GM23338 (cell line): ENCODE results near the gene LARGE1.

ENCODE experiments used
- CTCF ChIP-seq, 2 experiments: fragments of 200-600 bp in 1 of 2; sonication (generic) in 1 of 2; conservative IDR thresholded peaks; 2 replicates each; pipeline versions ENCODE4 v1.5.1 to v1.6.1; 2016 to 2017; ENCODE audit warnings: antibody characterized with exemption in 2 of 2, low read depth in 2 of 2, mild to moderate bottlenecking in 2 of 2, moderate library complexity in 1 of 2
- EZH2 ChIP-seq: fragments of 200-600 bp; sonication (generic); IDR thresholded peaks from one replicate; pipeline ENCODE4 v1.8.0; 2017; ENCODE audit warnings: antibody characterized with exemption, mild to moderate bottlenecking, low read depth; ENCODE audit not compliant: unreplicated experiment
- EZH2phosphoT487 ChIP-seq: fragments of 200-600 bp; sonication (generic); IDR thresholded peaks from one replicate; pipeline ENCODE4 v1.8.1; 2018; ENCODE audit warnings: antibody characterized with exemption; ENCODE audit not compliant: unreplicated experiment
- NANOG ChIP-seq: IDR thresholded peaks from 2 replicates; pipeline ENCODE4 v1.6.1; 2016; ENCODE audit warnings: antibody characterized with exemption, borderline replicate concordance
- POLR2AphosphoS5 ChIP-seq: IDR thresholded peaks from 2 replicates; pipeline ENCODE4 v1.6.1; 2016; ENCODE audit warnings: antibody characterized with exemption, low read depth
- REST ChIP-seq: IDR thresholded peaks from one replicate; pipeline ENCODE4 v1.6.1; 2018; ENCODE audit warnings: antibody characterized with exemption; ENCODE audit not compliant: unreplicated experiment
- STAT1 ChIP-seq: IDR thresholded peaks from one replicate; pipeline ENCODE4 v1.6.1; 2016; ENCODE audit warnings: antibody characterized with exemption; ENCODE audit not compliant: unreplicated experiment
- ZNF331 ChIP-seq: fragments of 250-450 bp; sonication (Bioruptor Pico); IDR thresholded peaks from 2 replicates; pipeline ENCODE4 v1.5.0; 2020; ENCODE audit warnings: low read depth, mild to moderate bottlenecking, moderate library complexity
- TF ChIP-seq, protein P1 (sequence below): fragments of 250-450 bp; sonication (Bioruptor Pico); IDR thresholded peaks from 2 replicates; pipeline ENCODE4 v1.5.0; 2020; ENCODE audit warnings: mild to moderate bottlenecking, moderate library complexity

DNA sequence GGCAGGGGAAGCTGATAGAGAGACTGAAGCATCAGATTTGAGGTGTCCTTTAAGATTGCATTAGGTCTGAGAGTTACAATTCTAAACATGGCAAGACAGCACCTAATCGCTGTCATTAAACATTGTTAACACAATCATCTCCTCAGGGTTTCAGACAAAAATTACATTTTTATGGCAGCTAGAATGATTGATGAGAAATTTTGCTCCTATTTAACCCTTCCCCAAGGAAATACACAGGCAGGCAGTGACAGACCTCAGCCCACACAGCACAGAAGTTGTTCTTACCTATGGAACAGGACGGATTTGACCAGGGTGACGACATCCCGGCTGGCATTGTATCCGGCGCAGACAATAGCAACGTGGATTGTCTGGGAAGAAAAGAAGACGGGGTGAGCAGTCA, 294.3 kb downstream of the LARGE1 start:
- TF ChIP-seq CTCF (conservative IDR thresholded peaks at IDR 0.05; ENCODE audit: low read depth in 2 of 2) (no peak), ZNF331 (no peak), REST (no peak), POLR2AphosphoS5 (no peak), STAT1 (no peak), EZH2 (no peak), EZH2phosphoT487 (no peak), NANOG (no peak)
- TF ChIP-seq, protein P1, sequence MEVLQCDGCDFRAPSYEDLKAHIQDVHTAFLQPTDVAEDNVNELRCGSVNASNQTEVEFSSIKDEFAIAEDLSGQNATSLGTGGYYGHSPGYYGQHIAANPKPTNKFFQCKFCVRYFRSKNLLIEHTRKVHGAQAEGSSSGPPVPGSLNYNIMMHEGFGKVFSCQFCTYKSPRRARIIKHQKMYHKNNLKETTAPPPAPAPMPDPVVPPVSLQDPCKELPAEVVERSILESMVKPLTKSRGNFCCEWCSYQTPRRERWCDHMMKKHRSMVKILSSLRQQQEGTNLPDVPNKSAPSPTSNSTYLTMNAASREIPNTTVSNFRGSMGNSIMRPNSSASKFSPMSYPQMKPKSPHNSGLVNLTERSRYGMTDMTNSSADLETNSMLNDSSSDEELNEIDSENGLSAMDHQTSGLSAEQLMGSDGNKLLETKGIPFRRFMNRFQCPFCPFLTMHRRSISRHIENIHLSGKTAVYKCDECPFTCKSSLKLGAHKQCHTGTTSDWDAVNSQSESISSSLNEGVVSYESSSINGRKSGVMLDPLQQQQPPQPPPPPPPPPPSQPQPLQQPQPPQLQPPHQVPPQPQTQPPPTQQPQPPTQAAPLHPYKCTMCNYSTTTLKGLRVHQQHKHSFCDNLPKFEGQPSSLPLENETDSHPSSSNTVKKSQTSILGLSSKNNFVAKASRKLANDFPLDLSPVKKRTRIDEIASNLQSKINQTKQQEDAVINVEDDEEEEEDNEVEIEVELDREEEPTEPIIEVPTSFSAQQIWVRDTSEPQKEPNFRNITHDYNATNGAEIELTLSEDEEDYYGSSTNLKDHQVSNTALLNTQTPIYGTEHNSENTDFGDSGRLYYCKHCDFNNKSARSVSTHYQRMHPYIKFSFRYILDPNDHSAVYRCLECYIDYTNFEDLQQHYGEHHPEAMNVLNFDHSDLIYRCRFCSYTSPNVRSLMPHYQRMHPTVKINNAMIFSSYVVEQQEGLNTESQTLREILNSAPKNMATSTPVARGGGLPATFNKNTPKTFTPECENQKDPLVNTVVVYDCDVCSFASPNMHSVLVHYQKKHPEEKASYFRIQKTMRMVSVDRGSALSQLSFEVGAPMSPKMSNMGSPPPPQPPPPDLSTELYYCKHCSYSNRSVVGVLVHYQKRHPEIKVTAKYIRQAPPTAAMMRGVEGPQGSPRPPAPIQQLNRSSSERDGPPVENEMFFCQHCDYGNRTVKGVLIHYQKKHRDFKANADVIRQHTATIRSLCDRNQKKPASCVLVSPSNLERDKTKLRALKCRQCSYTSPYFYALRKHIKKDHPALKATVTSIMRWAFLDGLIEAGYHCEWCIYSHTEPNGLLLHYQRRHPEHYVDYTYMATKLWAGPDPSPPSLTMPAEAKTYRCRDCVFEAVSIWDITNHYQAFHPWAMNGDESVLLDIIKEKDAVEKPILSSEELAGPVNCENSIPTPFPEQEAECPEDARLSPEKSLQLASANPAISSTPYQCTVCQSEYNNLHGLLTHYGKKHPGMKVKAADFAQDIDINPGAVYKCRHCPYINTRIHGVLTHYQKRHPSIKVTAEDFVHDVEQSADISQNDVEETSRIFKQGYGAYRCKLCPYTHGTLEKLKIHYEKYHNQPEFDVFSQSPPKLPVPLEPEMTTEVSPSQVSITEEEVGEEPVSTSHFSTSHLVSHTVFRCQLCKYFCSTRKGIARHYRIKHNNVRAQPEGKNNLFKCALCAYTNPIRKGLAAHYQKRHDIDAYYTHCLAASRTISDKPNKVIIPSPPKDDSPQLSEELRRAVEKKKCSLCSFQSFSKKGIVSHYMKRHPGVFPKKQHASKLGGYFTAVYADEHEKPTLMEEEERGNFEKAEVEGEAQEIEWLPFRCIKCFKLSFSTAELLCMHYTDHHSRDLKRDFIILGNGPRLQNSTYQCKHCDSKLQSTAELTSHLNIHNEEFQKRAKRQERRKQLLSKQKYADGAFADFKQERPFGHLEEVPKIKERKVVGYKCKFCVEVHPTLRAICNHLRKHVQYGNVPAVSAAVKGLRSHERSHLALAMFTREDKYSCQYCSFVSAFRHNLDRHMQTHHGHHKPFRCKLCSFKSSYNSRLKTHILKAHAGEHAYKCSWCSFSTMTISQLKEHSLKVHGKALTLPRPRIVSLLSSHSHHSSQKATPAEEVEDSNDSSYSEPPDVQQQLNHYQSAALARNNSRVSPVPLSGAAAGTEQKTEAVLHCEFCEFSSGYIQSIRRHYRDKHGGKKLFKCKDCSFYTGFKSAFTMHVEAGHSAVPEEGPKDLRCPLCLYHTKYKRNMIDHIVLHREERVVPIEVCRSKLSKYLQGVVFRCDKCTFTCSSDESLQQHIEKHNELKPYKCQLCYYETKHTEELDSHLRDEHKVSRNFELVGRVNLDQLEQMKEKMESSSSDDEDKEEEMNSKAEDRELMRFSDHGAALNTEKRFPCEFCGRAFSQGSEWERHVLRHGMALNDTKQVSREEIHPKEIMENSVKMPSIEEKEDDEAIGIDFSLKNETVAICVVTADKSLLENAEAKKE, result no peak
